ENCODE data around the gene AKAP13.

GRCh38 chr15:85687329-85687728, 306.9 kb downstream of the AKAP13 start:
- TF ChIP-seq POLR2A (IDR thresholded peaks at IDR 0.05; ENCODE audit: low read depth, low read length) (no peak), POLR2AphosphoS5 (IDR thresholded peaks at IDR 0.05; ENCODE audit: low read depth, low read length) (no peak), SPI1 (IDR thresholded peaks at IDR 0.05; ENCODE audit: low read depth, low read length) (no peak), TAF1 (IDR thresholded peaks at IDR 0.05; ENCODE audit: low read depth, low read length) (no peak), PAX5 (IDR thresholded peaks at IDR 0.05; ENCODE audit: insufficient read depth, low read length, severe bottlenecking) (no peak)

All from GM12891 (cell line).